Measurements from ENCODE around the gene SND1.

- no peak for TF ChIP-seq POLR2A (IDR thresholded peaks at IDR 0.05)
- TF ChIP-seq, protein P1, sequence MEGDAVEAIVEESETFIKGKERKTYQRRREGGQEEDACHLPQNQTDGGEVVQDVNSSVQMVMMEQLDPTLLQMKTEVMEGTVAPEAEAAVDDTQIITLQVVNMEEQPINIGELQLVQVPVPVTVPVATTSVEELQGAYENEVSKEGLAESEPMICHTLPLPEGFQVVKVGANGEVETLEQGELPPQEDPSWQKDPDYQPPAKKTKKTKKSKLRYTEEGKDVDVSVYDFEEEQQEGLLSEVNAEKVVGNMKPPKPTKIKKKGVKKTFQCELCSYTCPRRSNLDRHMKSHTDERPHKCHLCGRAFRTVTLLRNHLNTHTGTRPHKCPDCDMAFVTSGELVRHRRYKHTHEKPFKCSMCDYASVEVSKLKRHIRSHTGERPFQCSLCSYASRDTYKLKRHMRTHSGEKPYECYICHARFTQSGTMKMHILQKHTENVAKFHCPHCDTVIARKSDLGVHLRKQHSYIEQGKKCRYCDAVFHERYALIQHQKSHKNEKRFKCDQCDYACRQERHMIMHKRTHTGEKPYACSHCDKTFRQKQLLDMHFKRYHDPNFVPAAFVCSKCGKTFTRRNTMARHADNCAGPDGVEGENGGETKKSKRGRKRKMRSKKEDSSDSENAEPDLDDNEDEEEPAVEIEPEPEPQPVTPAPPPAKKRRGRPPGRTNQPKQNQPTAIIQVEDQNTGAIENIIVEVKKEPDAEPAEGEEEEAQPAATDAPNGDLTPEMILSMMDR (IDR thresholded peaks at IDR 0.05), result no peak
Observed at GRCh38 chr7:127981965-127982364, 330.0 kb downstream of the SND1 start.

Data from esophagus squamous epithelium (tissue), 4 donors.